ENCODE data around the gene INHBE. TPM values are rescaled to one million over a fixed set of nuclear protein-coding genes. Genes with fewer than 3 reads are reported as not detected.

INHBE gene
- total and polyA plus RNA-seq, 7 donors = 0.18 to 6.8 (median 0.57) TPM

GRCh38 chr12:57477710-57478681 lies 22.9 kb downstream of the INHBE start:
- H3K4me3 ChIP-seq = peak overlapping the region; percentile 36
- H3K27me3 ChIP-seq (ENCODE audit: insufficient read depth in 3 of 3, low read length in 2 of 3) = peaks cover 0 to 45% (median 18%) of the 10 kb centered on the region in 3 donors
- H3K36me3 ChIP-seq (ENCODE audit: insufficient read depth in 1 of 2, low read depth in 1 of 2) = no peaks in the 10 kb centered on the region
- WGBS, 3 donors = 65 to 76% (median 72%) methylated on average over 11 to 12 of the region's 12 CpGs
- intact Hi-C loops (cut with DNase I) = no loop called here
- DNase-seq (no peak), ATAC-seq (no peak)
- H3K9me3 ChIP-seq = no peaks in the 10 kb centered on the region
- peaks cover 13% of the 10 kb centered on the region for H3K4me1 ChIP-seq
- peak overlapping the region; percentile 16 for H3K27ac ChIP-seq
- TF ChIP-seq CTCF (IDR thresholded peaks at IDR 0.05) = no peak

- no peak for DNase-seq
- no peaks in the 10 kb centered on the region for H3K9me3 ChIP-seq
- TF ChIP-seq CTCF (IDR thresholded peaks at IDR 0.05) = no peak
- H3K36me3 ChIP-seq (ENCODE audit: insufficient read depth in 1 of 2, low read depth in 1 of 2) = no peaks in the 10 kb centered on the region
- intact Hi-C loops (cut with DNase I) = no loop called here
- no peak overlapping the region for H3K27ac ChIP-seq
- WGBS, 3 donors = 72 to 74% (median 74%) methylated on average over 10 of the region's 10 CpGs
- ATAC-seq = no peak
- peaks cover 0 to 35% (median 15%) of the 10 kb centered on the region in 3 donors for H3K27me3 ChIP-seq (ENCODE audit: insufficient read depth in 3 of 3, low read length in 2 of 3)
- H3K4me1 ChIP-seq = peaks cover 13% of the 10 kb centered on the region
- H3K4me3 ChIP-seq = no peak overlapping the region
These were observed 23.9 kb downstream of the INHBE start for GRCh38 chr12:57479043-57479375.

- peaks cover 13% of the 10 kb centered on the region for H3K4me1 ChIP-seq
- no peak for DNase-seq
- no peaks in the 10 kb centered on the region for H3K36me3 ChIP-seq (ENCODE audit: insufficient read depth in 1 of 2, low read depth in 1 of 2)
- H3K4me3 ChIP-seq = no peak within 1 kb of the TSS
- no peaks in the 10 kb centered on the region for H3K9me3 ChIP-seq
- ATAC-seq = no peak
- H3K27ac ChIP-seq = no peak within 1 kb of the TSS
- no peak for TF ChIP-seq CTCF (IDR thresholded peaks at IDR 0.05)
- intact Hi-C loops (cut with DNase I) = no loop called here
- H3K27me3 ChIP-seq (ENCODE audit: insufficient read depth in 3 of 3, low read length in 2 of 3) = peaks cover 0 to 29% (median 13%) of the 10 kb centered on the region in 3 donors
- WGBS, 3 donors = 66 to 78% (median 74%) methylated on average over 6 of the region's 6 CpGs
These were observed 24.4 kb downstream of the INHBE start, which contains the start of gene ARHGAP9 for GRCh38 chr12:57479376-57480115. Gene ARHGAP9 (minus strand): TSS chr12:57479866. CDS start chr12:57479406, 460 bp downstream.

- Histone ChIP-seq H3K27me3 (ENCODE audit: insufficient read depth in 3 of 3, low read length in 2 of 3) (peaks cover 0 to 9% (median 7%) of the 10 kb centered on the region in 3 donors), H3K27ac (no peak overlapping the region), H3K36me3 (ENCODE audit: insufficient read depth in 1 of 2, low read depth in 1 of 2) (no peaks in the 10 kb centered on the region), H3K4me3 (no peak overlapping the region), H3K9me3 (no peaks in the 10 kb centered on the region), H3K4me1 (no peaks in the 10 kb centered on the region)
- 62 to 86% (median 68%) methylated on average over 1 of the region's 1 CpG for WGBS, 3 donors
- ATAC-seq (no peak), DNase-seq (no peak)
- no peak for TF ChIP-seq CTCF (IDR thresholded peaks at IDR 0.05)
- intact Hi-C loops (cut with DNase I) = no loop called here
These were observed 26.6 kb downstream of the INHBE start for GRCh38 chr12:57481671-57482070.
